ENCODE measurements around the gene IGF2BP2. TPM values are rescaled to one million over a fixed set of nuclear protein-coding genes. Genes with fewer than 3 reads are reported as not detected.

Gene IGF2BP2
- total RNA-seq, 1 donor from 2014 or later, result 19.4 TPM

DNA sequence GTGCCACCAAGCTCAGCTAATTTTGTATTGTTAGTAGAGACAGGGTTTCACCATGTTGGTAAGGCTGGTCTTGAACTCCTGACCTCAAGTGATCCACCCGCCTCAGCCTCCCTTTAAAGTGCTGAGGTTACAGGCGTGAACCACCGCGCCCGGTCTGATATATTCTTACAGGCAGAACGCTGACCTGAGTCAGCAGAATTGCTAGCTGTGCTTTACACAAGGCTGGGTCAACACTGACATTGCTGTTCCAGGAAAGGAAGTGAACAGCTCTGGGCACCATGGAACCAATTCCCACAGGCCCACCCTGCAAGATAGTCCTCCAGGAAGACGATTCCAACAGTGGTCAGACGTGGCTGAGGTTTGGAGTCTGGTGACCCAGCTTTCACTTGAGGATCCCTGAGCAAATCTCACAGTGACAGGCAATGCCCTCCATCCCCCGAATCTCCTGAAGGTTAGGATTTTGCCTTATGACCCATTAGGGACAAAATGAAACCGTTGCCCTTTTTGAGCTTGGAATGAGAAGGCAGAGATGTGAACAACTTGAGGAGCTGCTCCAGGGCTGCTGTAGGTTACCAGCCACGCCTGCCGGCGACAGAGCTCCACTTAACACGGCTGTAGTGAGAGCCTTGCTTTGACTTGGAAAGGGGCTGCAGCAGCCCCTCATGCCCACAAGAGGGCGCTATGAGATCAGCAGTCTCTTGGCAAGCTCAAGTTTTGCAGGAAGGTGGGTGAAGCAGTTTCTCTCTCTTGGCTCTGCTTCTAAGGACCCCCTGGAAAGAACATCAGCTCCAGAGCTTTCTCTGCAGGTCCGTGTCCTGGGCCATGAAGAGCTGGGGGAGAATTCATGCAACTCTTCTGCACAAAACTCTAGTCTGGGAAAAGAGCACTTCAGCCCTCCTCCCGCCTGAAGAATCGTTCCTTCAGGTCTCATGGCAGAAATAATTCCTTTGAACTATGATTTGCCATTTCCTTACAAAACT, 164.6 kb downstream of the IGF2BP2 start:
- no peaks in the 10 kb centered on the region for H3K9me3 ChIP-seq
- peaks cover 8% of the 10 kb centered on the region for H3K36me3 ChIP-seq
- peak overlapping the region; percentile 68 for H3K27ac ChIP-seq
- no peak overlapping the region for H3K4me3 ChIP-seq
- ATAC-seq (peak; percentile 85 to 89), DNase-seq (peak; percentile 84)
- no peaks in the 10 kb centered on the region for H3K27me3 ChIP-seq (ENCODE audit: low read depth)
- intact Hi-C loops (cut with DNase I), result no loop called here
- peaks cover 49% of the 10 kb centered on the region for H3K4me1 ChIP-seq
- TF ChIP-seq, protein P1, sequence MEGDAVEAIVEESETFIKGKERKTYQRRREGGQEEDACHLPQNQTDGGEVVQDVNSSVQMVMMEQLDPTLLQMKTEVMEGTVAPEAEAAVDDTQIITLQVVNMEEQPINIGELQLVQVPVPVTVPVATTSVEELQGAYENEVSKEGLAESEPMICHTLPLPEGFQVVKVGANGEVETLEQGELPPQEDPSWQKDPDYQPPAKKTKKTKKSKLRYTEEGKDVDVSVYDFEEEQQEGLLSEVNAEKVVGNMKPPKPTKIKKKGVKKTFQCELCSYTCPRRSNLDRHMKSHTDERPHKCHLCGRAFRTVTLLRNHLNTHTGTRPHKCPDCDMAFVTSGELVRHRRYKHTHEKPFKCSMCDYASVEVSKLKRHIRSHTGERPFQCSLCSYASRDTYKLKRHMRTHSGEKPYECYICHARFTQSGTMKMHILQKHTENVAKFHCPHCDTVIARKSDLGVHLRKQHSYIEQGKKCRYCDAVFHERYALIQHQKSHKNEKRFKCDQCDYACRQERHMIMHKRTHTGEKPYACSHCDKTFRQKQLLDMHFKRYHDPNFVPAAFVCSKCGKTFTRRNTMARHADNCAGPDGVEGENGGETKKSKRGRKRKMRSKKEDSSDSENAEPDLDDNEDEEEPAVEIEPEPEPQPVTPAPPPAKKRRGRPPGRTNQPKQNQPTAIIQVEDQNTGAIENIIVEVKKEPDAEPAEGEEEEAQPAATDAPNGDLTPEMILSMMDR (IDR thresholded peaks at IDR 0.05), result peak; percentile 98

DNA sequence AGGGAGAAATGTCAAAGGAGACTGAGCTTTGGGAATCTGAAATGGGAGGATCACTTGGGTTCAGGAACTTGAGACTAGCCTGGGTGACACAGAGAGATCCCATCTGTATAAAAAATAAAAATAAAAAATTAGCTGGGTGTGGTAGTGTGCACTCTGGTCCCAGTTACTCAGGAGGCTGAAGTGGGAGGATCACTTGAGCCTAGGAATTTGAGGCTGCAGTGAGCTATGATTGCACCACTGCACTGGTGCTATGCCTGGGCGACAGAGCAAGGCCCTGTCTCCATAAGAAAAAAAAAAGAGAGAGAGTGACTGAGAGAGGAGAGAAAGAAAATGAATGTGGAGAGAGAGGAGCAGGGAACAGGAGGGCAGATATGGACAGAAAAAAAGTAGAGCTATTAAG, 165.9 kb downstream of the IGF2BP2 start:
- intact Hi-C loops (cut with DNase I), result no loop called here
- no peak overlapping the region for H3K4me3 ChIP-seq
- H3K27me3 ChIP-seq (ENCODE audit: low read depth), result no peaks in the 10 kb centered on the region
- no peaks in the 10 kb centered on the region for H3K9me3 ChIP-seq
- peak overlapping the region; percentile 68 for H3K27ac ChIP-seq
- TF ChIP-seq, protein P1 (IDR thresholded peaks at IDR 0.05), result no peak
- peaks cover 16% of the 10 kb centered on the region for H3K36me3 ChIP-seq
- H3K4me1 ChIP-seq, result peaks cover 49% of the 10 kb centered on the region
- ATAC-seq (peak in 1 of 2 donors; percentile 3), DNase-seq (no peak)

- TF ChIP-seq, protein P1 (IDR thresholded peaks at IDR 0.05), result no peak
- DNase-seq, result no peak
- Histone ChIP-seq H3K4me1 (peaks cover 49% of the 10 kb centered on the region), H3K27me3 (ENCODE audit: low read depth) (no peaks in the 10 kb centered on the region), H3K4me3 (no peak overlapping the region), H3K36me3 (peaks cover 19% of the 10 kb centered on the region), H3K9me3 (no peaks in the 10 kb centered on the region), H3K27ac (peak overlapping the region; percentile 76)
- intact Hi-C loops (cut with DNase I), result no loop called here
- peak; percentile 72 to 81 for ATAC-seq
Measured at GRCh38 chr3:185658504-185658912, 166.3 kb downstream of the IGF2BP2 start.

DNA sequence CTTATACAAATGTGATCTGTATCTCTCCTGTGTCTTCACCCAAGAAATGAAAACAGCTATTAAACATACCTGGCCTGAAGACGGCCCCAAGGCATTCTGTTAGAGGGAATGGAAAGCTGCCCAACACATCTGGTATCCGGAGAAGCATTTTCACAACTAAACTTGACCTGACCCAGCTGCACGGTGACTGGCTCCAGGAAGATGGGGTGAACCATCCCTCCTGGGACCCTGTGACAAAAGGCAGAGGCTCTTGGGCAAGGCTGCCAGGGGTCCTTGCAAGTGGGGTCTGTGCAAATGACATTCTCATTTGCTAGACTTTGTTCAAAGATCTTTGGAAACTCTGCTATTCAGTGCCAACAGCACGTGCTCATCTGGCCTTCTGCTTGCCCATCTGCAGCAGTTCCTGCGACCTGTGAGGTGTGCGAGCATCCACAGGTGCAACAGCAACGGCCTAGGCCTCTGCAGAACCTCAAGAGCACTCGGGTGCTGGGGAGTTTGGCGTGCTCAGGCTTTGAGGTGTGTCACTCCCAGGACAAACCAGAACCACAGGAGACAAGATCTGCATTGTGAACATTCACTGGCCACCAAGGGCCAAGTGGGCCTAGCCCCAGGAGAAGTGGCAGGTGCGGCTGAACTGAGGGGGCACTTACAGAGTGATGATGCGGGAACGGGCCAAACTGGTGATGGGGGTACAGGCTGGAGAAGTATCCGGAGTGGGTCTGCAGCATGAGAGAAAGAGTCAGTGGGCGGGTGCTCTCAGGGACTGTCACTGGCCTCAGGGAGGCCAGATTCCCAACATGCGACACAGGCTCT, 166.9 kb downstream of the IGF2BP2 start:
- no peaks in the 10 kb centered on the region for H3K9me3 ChIP-seq
- H3K27me3 ChIP-seq (ENCODE audit: low read depth), result no peaks in the 10 kb centered on the region
- peak overlapping the region; percentile 76 for H3K27ac ChIP-seq
- H3K36me3 ChIP-seq, result peaks cover 19% of the 10 kb centered on the region
- H3K4me1 ChIP-seq, result peaks cover 49% of the 10 kb centered on the region
- TF ChIP-seq, protein P1 (IDR thresholded peaks at IDR 0.05), result no peak
- no peak overlapping the region for H3K4me3 ChIP-seq
- ATAC-seq (no peak), DNase-seq (no peak)
- intact Hi-C loops (cut with DNase I), result no loop called here

GRCh38 chr3:185657211-185657610, 167.6 kb downstream of the IGF2BP2 start:
- H3K4me1 ChIP-seq, result peaks cover 49% of the 10 kb centered on the region
- H3K4me3 ChIP-seq, result no peak overlapping the region
- ATAC-seq (no peak), DNase-seq (no peak)
- H3K27ac ChIP-seq, result peak overlapping the region; percentile 76
- H3K27me3 ChIP-seq (ENCODE audit: low read depth), result no peaks in the 10 kb centered on the region
- TF ChIP-seq, protein P1 (IDR thresholded peaks at IDR 0.05), result no peak
- H3K9me3 ChIP-seq, result no peaks in the 10 kb centered on the region
- H3K36me3 ChIP-seq, result peaks cover 19% of the 10 kb centered on the region
- intact Hi-C loops (cut with DNase I), result no loop called here
